ENCODE results near the gene UPK2.

Gene UPK2

DNA sequence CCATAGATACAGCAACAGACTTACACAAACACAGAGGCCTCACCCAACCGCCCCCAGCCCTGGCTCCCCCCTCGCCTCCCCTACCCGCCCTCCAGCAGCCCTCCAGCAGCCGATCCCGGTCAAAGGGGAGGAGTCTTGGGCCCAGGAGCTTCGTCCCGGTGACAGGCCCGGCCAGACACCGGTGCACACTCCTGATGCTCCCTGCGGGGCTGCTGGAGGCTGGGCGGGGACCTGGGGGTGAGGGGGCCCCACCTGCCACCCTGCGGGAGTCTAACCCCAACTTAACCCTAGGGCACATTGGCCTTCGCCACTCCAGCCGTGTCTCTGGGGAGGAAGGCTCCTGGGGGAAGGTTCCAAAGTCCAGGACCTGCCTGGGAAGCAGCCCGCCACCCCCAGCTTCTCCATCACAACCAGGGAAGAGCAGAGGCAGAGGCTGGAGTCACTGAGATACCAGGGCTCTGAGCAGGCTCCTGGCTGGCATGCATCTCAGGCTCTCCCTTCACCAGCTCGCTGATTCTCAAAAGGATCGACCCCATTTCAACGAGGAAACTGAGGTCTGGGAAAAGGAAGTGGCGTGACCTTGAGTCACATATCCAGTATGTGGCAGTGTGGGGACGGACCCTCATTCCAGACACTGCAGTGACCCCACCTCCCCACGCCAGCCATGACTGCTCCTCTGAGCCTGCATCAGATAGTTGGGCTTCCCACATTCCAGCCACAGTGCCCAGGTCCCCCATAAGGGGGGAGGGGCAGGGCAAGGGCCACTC, 44.8 kb upstream of the UPK2 start:
- DNase-seq (ENCODE audit: low read depth, low spot score): no peak
- peaks cover 33% of the 10 kb centered on the region for H3K36me3 ChIP-seq (ENCODE audit: insufficient read depth, insufficient read length, low read length)
- TF ChIP-seq ZNF274 (IDR thresholded peaks at IDR 0.05; ENCODE audit: low read depth, low read length): no peak
- TF ChIP-seq SUZ12 (IDR thresholded peaks at IDR 0.05; ENCODE audit: extremely low read depth, insufficient read depth, insufficient read length): no peak
- no peak for TF ChIP-seq YY1 (IDR thresholded peaks at IDR 0.05; ENCODE audit: insufficient read depth, insufficient read length)
- peak overlapping the region; percentile 58 for H3K4me3 ChIP-seq (ENCODE audit: insufficient read length, low read depth)
- no peaks in the 10 kb centered on the region for H3K27me3 ChIP-seq (ENCODE audit: insufficient read depth, insufficient read length)
- peak overlapping the region; percentile 90 for H3K9ac ChIP-seq (ENCODE audit: insufficient read length, low read depth)
- H3K4me1 ChIP-seq (ENCODE audit: insufficient read depth, insufficient read length): peaks cover 31% of the 10 kb centered on the region
- H3K9me3 ChIP-seq (ENCODE audit: insufficient read depth, low read length): no peaks in the 10 kb centered on the region

DNA sequence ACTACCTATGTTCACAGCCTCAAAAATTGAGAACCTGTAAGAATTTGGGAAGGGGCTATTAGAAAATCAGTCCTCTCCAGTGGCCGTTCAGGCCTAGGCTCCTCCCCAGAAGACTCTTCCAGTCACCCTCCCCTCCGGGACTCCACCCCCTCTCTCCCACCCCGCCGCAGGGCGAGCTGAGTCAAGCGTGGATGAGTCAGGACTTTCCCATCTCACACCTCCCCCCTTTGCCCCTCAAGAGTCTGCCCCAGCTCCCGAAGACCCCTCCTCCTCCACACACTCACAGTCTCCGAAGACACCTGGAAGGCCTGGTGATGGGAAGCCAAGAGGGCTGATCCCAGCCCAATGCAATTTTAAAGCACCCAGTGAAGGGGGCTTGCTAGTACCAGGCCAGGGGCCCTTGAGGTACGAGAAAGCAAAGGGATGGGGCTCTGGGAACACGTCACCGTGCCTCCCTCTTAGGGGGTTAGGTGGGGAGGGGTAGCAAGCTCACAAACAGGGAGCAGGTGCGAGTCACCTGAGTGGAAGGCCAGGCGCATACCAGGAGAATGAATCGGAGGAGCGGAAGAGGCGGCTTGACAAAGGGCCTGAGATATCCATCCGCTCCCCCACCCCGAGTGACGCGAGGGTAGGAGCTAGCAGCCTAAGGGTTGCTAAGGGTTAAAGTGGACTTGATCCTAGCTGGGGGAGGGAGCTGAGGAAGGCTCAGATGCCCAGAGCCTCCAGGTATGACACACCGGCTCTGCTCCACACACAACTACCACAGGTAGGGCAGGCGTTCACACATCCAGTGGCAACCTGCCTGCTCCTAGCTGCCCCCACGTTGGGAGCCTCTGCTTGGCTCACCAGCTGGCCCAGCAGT, 44.0 kb upstream of the UPK2 start:
- no peaks in the 10 kb centered on the region for H3K27me3 ChIP-seq (ENCODE audit: insufficient read depth, insufficient read length)
- H3K9ac ChIP-seq (ENCODE audit: insufficient read length, low read depth): peak overlapping the region; percentile 90
- peaks cover 35% of the 10 kb centered on the region for H3K4me1 ChIP-seq (ENCODE audit: insufficient read depth, insufficient read length)
- H3K4me3 ChIP-seq (ENCODE audit: insufficient read length, low read depth): peak overlapping the region; percentile 58
- TF ChIP-seq SUZ12 (IDR thresholded peaks at IDR 0.05; ENCODE audit: extremely low read depth, insufficient read depth, insufficient read length): no peak
- no peak for TF ChIP-seq ZNF274 (IDR thresholded peaks at IDR 0.05; ENCODE audit: low read depth, low read length)
- no peak for TF ChIP-seq YY1 (IDR thresholded peaks at IDR 0.05; ENCODE audit: insufficient read depth, insufficient read length)
- no peak for DNase-seq (ENCODE audit: low read depth, low spot score)
- H3K36me3 ChIP-seq (ENCODE audit: insufficient read depth, insufficient read length, low read length): peaks cover 25% of the 10 kb centered on the region
- H3K9me3 ChIP-seq (ENCODE audit: insufficient read depth, low read length): no peaks in the 10 kb centered on the region

DNA sequence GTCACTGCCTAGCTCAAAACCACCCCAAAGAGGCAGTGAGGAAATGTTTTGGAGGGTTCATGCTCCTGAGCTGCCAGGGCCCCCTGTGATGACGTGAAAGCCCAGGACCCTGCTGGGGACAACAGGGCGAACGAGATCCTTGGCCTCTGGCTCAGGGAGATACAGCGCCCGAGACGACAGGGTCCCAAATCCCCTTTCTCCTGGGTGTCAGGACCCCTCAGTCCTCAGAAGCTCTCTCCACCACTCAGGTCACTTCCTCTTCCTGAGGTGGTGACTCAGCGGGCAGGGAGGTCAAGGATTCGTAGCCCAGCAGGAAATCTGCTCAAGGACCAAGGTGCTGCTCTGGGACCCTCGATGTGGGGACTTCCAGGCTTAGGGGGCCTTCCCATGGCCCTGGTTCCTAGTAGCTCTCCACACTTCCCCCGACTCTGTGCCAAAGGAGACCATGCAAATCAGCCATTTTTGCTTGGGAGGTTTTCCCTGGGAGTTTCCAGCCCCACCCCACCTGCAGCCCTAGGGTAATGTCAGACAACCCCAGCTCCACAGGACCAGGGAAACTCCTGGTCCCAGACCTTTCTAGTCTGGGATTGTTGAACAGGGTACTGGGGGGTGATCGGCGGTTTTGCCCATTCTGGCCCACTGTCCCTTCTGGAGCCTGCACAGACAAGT, 43.2 kb upstream of the UPK2 start:
- no peak for TF ChIP-seq SUZ12 (IDR thresholded peaks at IDR 0.05; ENCODE audit: extremely low read depth, insufficient read depth, insufficient read length)
- TF ChIP-seq ZNF274 (IDR thresholded peaks at IDR 0.05; ENCODE audit: low read depth, low read length): no peak
- no peak for TF ChIP-seq YY1 (IDR thresholded peaks at IDR 0.05; ENCODE audit: insufficient read depth, insufficient read length)
- Histone ChIP-seq H3K36me3 (ENCODE audit: insufficient read depth, insufficient read length, low read length) (peaks cover 17% of the 10 kb centered on the region), H3K4me3 (ENCODE audit: insufficient read length, low read depth) (peak overlapping the region; percentile 25), H3K9ac (ENCODE audit: insufficient read length, low read depth) (peak overlapping the region; percentile 79), H3K27me3 (ENCODE audit: insufficient read depth, insufficient read length) (no peaks in the 10 kb centered on the region), H3K4me1 (ENCODE audit: insufficient read depth, insufficient read length) (peaks cover 31% of the 10 kb centered on the region), H3K9me3 (ENCODE audit: insufficient read depth, low read length) (no peaks in the 10 kb centered on the region)
- DNase-seq (ENCODE audit: low read depth, low spot score): no peak

DNA sequence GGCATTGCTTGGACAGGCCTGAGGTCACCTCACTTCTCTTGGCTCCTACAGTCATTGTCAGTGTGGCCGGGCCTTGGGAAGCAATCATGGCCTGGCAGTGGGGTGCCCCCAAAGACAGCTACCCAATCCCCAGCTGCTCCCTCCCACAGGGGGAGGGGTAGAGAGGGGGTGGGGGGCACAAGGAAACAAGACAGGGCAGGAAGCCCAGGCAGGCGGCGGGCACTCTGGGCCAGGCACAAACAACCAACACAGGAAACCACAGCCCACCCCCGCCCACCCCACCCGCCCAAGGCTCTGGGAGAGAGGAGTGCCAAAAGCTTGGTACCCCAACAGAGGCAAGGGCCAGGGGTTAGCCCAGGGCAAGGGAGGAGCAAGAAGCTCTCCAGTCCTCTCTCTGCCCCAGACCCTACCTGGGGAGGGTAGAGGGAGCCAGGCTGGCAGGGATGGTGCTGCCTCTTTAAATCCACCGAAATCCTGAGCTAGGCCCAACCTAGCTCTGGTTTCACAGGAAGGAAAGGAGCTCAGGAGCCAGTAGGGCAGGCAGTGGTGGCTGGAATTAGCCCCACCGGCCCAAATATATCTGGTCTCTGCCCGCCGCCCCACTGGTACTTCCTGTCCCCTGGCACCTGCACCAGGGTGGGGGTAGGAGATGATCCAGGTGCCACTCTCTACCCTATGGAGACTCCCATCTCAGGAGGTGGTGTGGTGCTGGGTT, 42.5 kb upstream of the UPK2 start:
- Histone ChIP-seq H3K9ac (ENCODE audit: insufficient read length, low read depth) (peak overlapping the region; percentile 79), H3K36me3 (ENCODE audit: insufficient read depth, insufficient read length, low read length) (peaks cover 12% of the 10 kb centered on the region), H3K9me3 (ENCODE audit: insufficient read depth, low read length) (no peaks in the 10 kb centered on the region), H3K27me3 (ENCODE audit: insufficient read depth, insufficient read length) (no peaks in the 10 kb centered on the region), H3K4me1 (ENCODE audit: insufficient read depth, insufficient read length) (peaks cover 28% of the 10 kb centered on the region), H3K4me3 (ENCODE audit: insufficient read length, low read depth) (no peak overlapping the region)
- DNase-seq (ENCODE audit: low read depth, low spot score): no peak
- TF ChIP-seq SUZ12 (IDR thresholded peaks at IDR 0.05; ENCODE audit: extremely low read depth, insufficient read depth, insufficient read length) (no peak), ZNF274 (IDR thresholded peaks at IDR 0.05; ENCODE audit: low read depth, low read length) (no peak), YY1 (IDR thresholded peaks at IDR 0.05; ENCODE audit: insufficient read depth, insufficient read length) (no peak)

DNA sequence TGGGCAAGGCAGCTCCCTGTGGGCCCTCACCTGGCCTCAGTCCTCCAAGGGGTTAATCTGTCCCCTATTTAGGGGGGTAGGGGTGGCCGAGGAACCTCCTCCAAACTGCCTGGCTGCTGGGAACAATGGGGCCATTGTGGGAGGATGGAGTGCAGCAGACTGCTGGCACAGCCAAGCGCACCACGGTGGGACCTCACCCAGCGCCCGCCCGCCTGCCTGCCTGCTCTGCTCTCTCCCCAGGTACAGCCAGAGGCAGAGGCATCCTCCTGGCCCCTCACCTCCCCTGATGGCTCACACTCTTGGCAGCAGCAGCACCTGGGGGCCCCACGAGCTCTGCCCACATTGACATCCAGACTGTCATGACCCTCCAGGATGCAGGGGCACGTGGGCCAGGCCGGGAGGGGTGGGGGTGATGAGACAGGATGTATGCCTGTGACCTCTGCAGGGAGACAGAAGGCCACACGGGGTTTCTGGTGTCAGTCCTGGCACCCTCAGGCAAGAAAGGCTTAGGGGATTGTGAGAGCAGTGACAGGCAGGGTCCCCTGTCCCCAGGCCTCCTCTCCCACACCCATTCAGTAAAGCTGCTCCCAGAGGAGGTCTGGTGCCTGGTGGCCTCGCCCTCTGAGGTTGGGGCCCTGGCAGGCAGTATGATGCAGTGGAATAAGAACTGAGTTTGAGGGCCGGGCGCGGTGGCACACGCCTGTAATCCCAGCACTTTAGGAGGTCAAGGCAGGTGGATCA, 41.8 kb upstream of the UPK2 start:
- Histone ChIP-seq H3K4me1 (ENCODE audit: insufficient read depth, insufficient read length) (peaks cover 30% of the 10 kb centered on the region), H3K36me3 (ENCODE audit: insufficient read depth, insufficient read length, low read length) (peaks cover 12% of the 10 kb centered on the region), H3K27me3 (ENCODE audit: insufficient read depth, insufficient read length) (no peaks in the 10 kb centered on the region), H3K9ac (ENCODE audit: insufficient read length, low read depth) (peak overlapping the region; percentile 61), H3K9me3 (ENCODE audit: insufficient read depth, low read length) (no peaks in the 10 kb centered on the region), H3K4me3 (ENCODE audit: insufficient read length, low read depth) (no peak overlapping the region)
- no peak for DNase-seq (ENCODE audit: low read depth, low spot score)
- TF ChIP-seq ZNF274 (IDR thresholded peaks at IDR 0.05; ENCODE audit: low read depth, low read length) (no peak), YY1 (IDR thresholded peaks at IDR 0.05; ENCODE audit: insufficient read depth, insufficient read length) (no peak), SUZ12 (IDR thresholded peaks at IDR 0.05; ENCODE audit: extremely low read depth, insufficient read depth, insufficient read length) (no peak)

DNA sequence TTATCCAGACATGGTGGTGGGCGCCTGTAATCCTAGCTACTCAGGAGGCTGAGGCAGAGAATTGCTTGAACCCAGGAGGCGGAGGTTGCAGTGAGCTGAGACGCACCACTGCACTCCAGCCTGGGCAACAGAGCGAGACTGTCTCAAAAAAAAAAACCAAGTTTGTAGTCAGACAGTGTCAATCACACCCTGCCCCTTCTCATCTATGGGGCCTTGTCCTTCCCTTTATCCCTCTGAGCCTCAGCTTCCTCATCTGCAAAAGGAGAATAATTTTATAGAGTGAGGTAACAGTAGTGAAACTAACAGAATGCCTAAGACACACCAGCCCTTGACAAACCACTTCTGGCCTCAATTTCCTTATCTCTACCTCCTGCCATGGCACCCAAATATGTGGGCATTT, 41.1 kb upstream of the UPK2 start:
- TF ChIP-seq YY1 (IDR thresholded peaks at IDR 0.05; ENCODE audit: insufficient read depth, insufficient read length) (no peak), SUZ12 (IDR thresholded peaks at IDR 0.05; ENCODE audit: extremely low read depth, insufficient read depth, insufficient read length) (no peak), ZNF274 (IDR thresholded peaks at IDR 0.05; ENCODE audit: low read depth, low read length) (no peak)
- Histone ChIP-seq H3K36me3 (ENCODE audit: insufficient read depth, insufficient read length, low read length) (peaks cover 12% of the 10 kb centered on the region), H3K9ac (ENCODE audit: insufficient read length, low read depth) (peak overlapping the region; percentile 17), H3K4me3 (ENCODE audit: insufficient read length, low read depth) (no peak overlapping the region), H3K9me3 (ENCODE audit: insufficient read depth, low read length) (no peaks in the 10 kb centered on the region), H3K27me3 (ENCODE audit: insufficient read depth, insufficient read length) (no peaks in the 10 kb centered on the region), H3K4me1 (ENCODE audit: insufficient read depth, insufficient read length) (peaks cover 33% of the 10 kb centered on the region)
- DNase-seq (ENCODE audit: low read depth, low spot score): no peak
